ENCODE results near the gene TCTN1. TPM values are rescaled to one million over a fixed set of nuclear protein-coding genes. Genes with fewer than 3 reads are reported as not detected.

TCTN1 gene
- total and polyA plus RNA-seq, 2 donors (not counting 1 experiment from before 2014, with no cell fraction given) = 49.1 to 69.8 TPM

GRCh38 chr12:110666892-110667291 lies 53.0 kb downstream of the TCTN1 start:
- no peak for TF ChIP-seq CTCF (IDR thresholded peaks at IDR 0.05)
- no peak for TF ChIP-seq EZH2 (IDR thresholded peaks at IDR 0.05; ENCODE audit: borderline replicate concordance, insufficient read depth, low read depth, low read length, poor library complexity, severe bottlenecking)
- Mint-ChIP-seq H3K4me1 (peaks cover 84% of the 10 kb centered on the region), H3K4me3 (peak overlapping the region; percentile 70), H3K27me3 (no peaks in the 10 kb centered on the region), H3K9me3 (ENCODE audit: insufficient read depth) (peaks cover 8% of the 10 kb centered on the region), H3K27ac (peak overlapping the region; percentile 96)
- Histone ChIP-seq H3K4me3 (ENCODE audit: control extremely low read depth in 1 of 5, extremely low read depth in 1 of 5, insufficient read depth in 1 of 5, low read depth in 2 of 5, low read length in 4 of 5) (no peak overlapping the region), H3K27ac (ENCODE audit: low read length in 2 of 2) (peak overlapping the region in 1 of 2 donors; percentile 99), H3K9me3 (ENCODE audit: control extremely low read depth in 1 of 3, control insufficient read depth in 2 of 3, insufficient read depth in 1 of 3, low read length in 2 of 3) (peaks cover 0 to 17% (median 1%) of the 10 kb centered on the region in 3 donors), H3K4me1 (ENCODE audit: control insufficient read depth in 2 of 2, insufficient read depth in 2 of 2, low read length in 2 of 2) (peaks cover 90 to 96% of the 10 kb centered on the region in 2 donors), H3K79me2 (ENCODE audit: control insufficient read depth, insufficient read depth, low read length) (peaks cover 95% of the 10 kb centered on the region), H4K20me1 (ENCODE audit: control insufficient read depth, insufficient read depth, low read length, poor library complexity, severe bottlenecking) (no peaks in the 10 kb centered on the region), H3K4me2 (replicated peaks; ENCODE audit: low read depth, low read length, poor library complexity, severe bottlenecking) (peak overlapping the region; percentile 48), H3K36me3 (replicated peaks in 1 of 2; ENCODE audit: control extremely low read depth in 1 of 2, control insufficient read depth in 1 of 2, extremely low read depth in 1 of 2, insufficient read depth in 2 of 2, low read length in 1 of 2) (peaks cover 4 to 76% of the 10 kb centered on the region in 2 experiments), H3K27me3 (replicated peaks in 1 of 4; ENCODE audit: control extremely low read depth in 1 of 4, control insufficient read depth in 3 of 4, insufficient read depth in 4 of 4, low read length in 3 of 4) (no peaks in the 10 kb centered on the region), H2AFZ (ENCODE audit: insufficient read depth, low read depth, low read length, poor library complexity, severe bottlenecking) (no peak overlapping the region), H3K9ac (ENCODE audit: low read length) (no peak overlapping the region)
- 89% methylated on average over 4 of the region's 6 CpGs for WGBS (ENCODE audit: insufficient coverage)
- ATAC-seq (ENCODE audit: low read depth) (no peak), DNase-seq (no peak)
- intact Hi-C loops (cut with micrococcal nuclease) = no loop called here
- ChIA-PET CTCF (interaction anchor here (0.6 to 5.3 kb wide), 5 partner anchors 10 to 673 kb away, joined by 3 to 22 read pairs (median 3); no protein-coding TSS in a partner anchor), POLR2A (interaction anchor here (0.6 to 0.9 kb wide), 4 partner anchors 26 to 53 kb away, joined by 3 to 4 read pairs (median 4); partner anchors contain the start of gene TCTN1)

GRCh38 chr12:110667671-110668070 lies 53.7 kb downstream of the TCTN1 start:
- TF ChIP-seq EZH2 (IDR thresholded peaks at IDR 0.05; ENCODE audit: borderline replicate concordance, insufficient read depth, low read depth, low read length, poor library complexity, severe bottlenecking) (no peak), CTCF (IDR thresholded peaks at IDR 0.05) (no peak)
- Histone ChIP-seq H2AFZ (ENCODE audit: insufficient read depth, low read depth, low read length, poor library complexity, severe bottlenecking) (no peak overlapping the region), H3K9ac (ENCODE audit: low read length) (peak overlapping the region; percentile 45), H3K27me3 (replicated peaks in 1 of 4; ENCODE audit: control extremely low read depth in 1 of 4, control insufficient read depth in 3 of 4, insufficient read depth in 4 of 4, low read length in 3 of 4) (no peaks in the 10 kb centered on the region), H3K27ac (ENCODE audit: low read length in 2 of 2) (peak overlapping the region; percentile 84 to 99), H3K4me2 (replicated peaks; ENCODE audit: low read depth, low read length, poor library complexity, severe bottlenecking) (peak overlapping the region; percentile 73), H3K9me3 (ENCODE audit: control extremely low read depth in 1 of 3, control insufficient read depth in 2 of 3, insufficient read depth in 1 of 3, low read length in 2 of 3) (peaks cover 0 to 17% (median 1%) of the 10 kb centered on the region in 3 donors), H3K4me3 (ENCODE audit: control extremely low read depth in 1 of 5, extremely low read depth in 1 of 5, insufficient read depth in 1 of 5, low read depth in 2 of 5, low read length in 4 of 5) (peak overlapping the region in 3 of 5 experiments; percentile 15 to 51 (median 35)), H3K4me1 (ENCODE audit: control insufficient read depth in 2 of 2, insufficient read depth in 2 of 2, low read length in 2 of 2) (peaks cover 90 to 96% of the 10 kb centered on the region in 2 donors), H3K36me3 (replicated peaks in 1 of 2; ENCODE audit: control extremely low read depth in 1 of 2, control insufficient read depth in 1 of 2, extremely low read depth in 1 of 2, insufficient read depth in 2 of 2, low read length in 1 of 2) (peaks cover 8 to 78% of the 10 kb centered on the region in 2 experiments), H3K79me2 (ENCODE audit: control insufficient read depth, insufficient read depth, low read length) (peaks cover 95% of the 10 kb centered on the region), H4K20me1 (ENCODE audit: control insufficient read depth, insufficient read depth, low read length, poor library complexity, severe bottlenecking) (no peaks in the 10 kb centered on the region)
- 94% methylated on average over 2 of the region's 3 CpGs for WGBS (ENCODE audit: insufficient coverage)
- H3K27ac Mint-ChIP-seq = peak overlapping the region; percentile 96
- peaks cover 8% of the 10 kb centered on the region for H3K9me3 Mint-ChIP-seq (ENCODE audit: insufficient read depth)
- ChIA-PET CTCF (interaction anchor here (0.6 to 5.3 kb wide), 7 partner anchors 11 to 216 kb away, joined by 3 to 22 read pairs (median 5); no protein-coding TSS in a partner anchor), POLR2A (interaction anchor here (0.5 to 2.9 kb wide), 9 partner anchors 9 to 218 kb away, joined by 3 to 17 read pairs (median 6); partner anchors contain the start of genes ARPC3 and TCTN1)
- H3K4me3 Mint-ChIP-seq = peak overlapping the region; percentile 84
- ATAC-seq (ENCODE audit: low read depth) (no peak), DNase-seq (no peak)
- peaks cover 84% of the 10 kb centered on the region for H3K4me1 Mint-ChIP-seq
- intact Hi-C loops (cut with micrococcal nuclease) = no loop called here
- no peaks in the 10 kb centered on the region for H3K27me3 Mint-ChIP-seq
